Ascending aorta (tissue), 2 donors: ENCODE measurements around the gene NEUROD4. TPM values are rescaled to one million over a fixed set of nuclear protein-coding genes. Genes with fewer than 3 reads are reported as not detected.

Experiments
- DNase-seq, 2 donors: peaks; one replicate each; pipeline ENCODE4 v3.0.0-alpha.2; 2019; ENCODE audit warnings: low spot score in 2 of 2
- H3K27ac ChIP-seq, 2 donors: fragments of 200-600 bp; sonication (generic); one replicate each; pipeline ENCODE4 v1.5.1; 2016 to 2017; ENCODE audit warnings: mild to moderate bottlenecking in 1 of 2
- H3K27me3 ChIP-seq: fragments of 200-600 bp; sonication (generic); one replicate; pipeline ENCODE4 v1.5.1; 2017
- H3K36me3 ChIP-seq, 2 donors: fragments of 200-600 bp; sonication (generic); one replicate each; pipeline ENCODE4 v1.5.1; 2016
- H3K4me1 ChIP-seq, 2 donors: fragments of 200-600 bp; sonication (generic); one replicate each; pipeline ENCODE4 v1.5.1; 2016 to 2017; ENCODE audit warnings: mild to moderate bottlenecking in 1 of 2
- H3K4me3 ChIP-seq, 2 donors: fragments of 200-600 bp; sonication (generic); one replicate each; pipeline ENCODE4 v1.5.1; 2016 to 2017; ENCODE audit warnings: mild to moderate bottlenecking in 1 of 2
- H3K9me3 ChIP-seq, 2 donors: fragments of 200-600 bp; sonication (generic); one replicate each; pipeline ENCODE4 v1.5.1; 2016
- intact Hi-C: fragments of 100-400 bp; cut with DNase I; formaldehyde crosslinking; loops from one replicate; pipeline ENCODE4 v1.15.1; 2023
- total RNA-seq: library from RNA; depleted of rRNA; stranded (reverse); fragments of >200 nt; gene quantifications from one replicate; pipeline ENCODE4 v1.1.0, GENCODE V29; 2016
- TF ChIP-seq, protein P1 (sequence below), 3 experiments: fragments of 200-600 bp in 2 of 3; fragments of 450-650 bp in 1 of 3; sonication (generic) in 2 of 3; IDR thresholded peaks; one replicate each; pipeline ENCODE4 v1.5.1; 2016 to 2019; ENCODE audit warnings: antibody characterized with exemption in 3 of 3, mild to moderate bottlenecking in 1 of 3, moderate library complexity in 1 of 3

Gene NEUROD4
- total RNA-seq, 1 donor from 2014 or later = not detected

- TF ChIP-seq, protein P1, sequence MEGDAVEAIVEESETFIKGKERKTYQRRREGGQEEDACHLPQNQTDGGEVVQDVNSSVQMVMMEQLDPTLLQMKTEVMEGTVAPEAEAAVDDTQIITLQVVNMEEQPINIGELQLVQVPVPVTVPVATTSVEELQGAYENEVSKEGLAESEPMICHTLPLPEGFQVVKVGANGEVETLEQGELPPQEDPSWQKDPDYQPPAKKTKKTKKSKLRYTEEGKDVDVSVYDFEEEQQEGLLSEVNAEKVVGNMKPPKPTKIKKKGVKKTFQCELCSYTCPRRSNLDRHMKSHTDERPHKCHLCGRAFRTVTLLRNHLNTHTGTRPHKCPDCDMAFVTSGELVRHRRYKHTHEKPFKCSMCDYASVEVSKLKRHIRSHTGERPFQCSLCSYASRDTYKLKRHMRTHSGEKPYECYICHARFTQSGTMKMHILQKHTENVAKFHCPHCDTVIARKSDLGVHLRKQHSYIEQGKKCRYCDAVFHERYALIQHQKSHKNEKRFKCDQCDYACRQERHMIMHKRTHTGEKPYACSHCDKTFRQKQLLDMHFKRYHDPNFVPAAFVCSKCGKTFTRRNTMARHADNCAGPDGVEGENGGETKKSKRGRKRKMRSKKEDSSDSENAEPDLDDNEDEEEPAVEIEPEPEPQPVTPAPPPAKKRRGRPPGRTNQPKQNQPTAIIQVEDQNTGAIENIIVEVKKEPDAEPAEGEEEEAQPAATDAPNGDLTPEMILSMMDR (IDR thresholded peaks at IDR 0.05) = no peak
- intact Hi-C loops = no loop called here
Observed at GRCh38 chr12:54998958-54999510, 20.7 kb upstream of the NEUROD4 start.

DNA sequence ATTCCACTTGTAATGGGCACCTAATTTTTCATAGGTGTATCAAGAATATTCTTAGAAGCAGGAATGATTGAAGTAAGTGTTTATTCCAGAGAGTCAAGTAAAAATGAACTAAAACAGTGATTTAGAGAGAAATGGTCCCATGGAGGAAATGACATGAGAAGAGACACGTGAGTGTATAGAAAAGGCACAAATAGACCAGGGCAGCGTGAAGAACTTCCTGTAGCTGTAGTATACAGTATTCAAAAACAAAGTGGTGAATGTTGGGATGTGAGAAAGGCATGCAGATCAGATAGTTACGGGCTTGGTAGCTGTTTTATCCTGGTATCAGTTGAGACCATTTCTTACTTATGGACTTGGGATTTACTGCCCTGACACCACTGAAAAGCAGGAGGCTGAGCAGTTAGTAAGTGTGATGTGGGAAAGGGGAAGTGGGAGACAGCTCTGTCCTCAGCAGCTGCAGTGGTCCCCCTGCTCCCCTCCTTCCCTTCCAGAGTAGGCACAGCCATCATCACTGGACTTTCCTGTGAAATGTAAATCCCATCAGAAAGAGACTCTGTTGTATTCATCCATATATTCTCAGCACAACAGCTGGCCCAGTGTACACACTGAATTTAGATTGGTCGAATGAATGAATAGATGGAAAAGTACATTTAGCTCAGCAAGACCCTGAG, 18.4 kb upstream of the NEUROD4 start:
- intact Hi-C loops = no loop called here
- Histone ChIP-seq H3K9me3 (no peaks in the 10 kb centered on the region), H3K4me3 (no peak overlapping the region), H3K27ac (no peak overlapping the region), H3K36me3 (no peaks in the 10 kb centered on the region), H3K27me3 (no peaks in the 10 kb centered on the region), H3K4me1 (no peaks in the 10 kb centered on the region)
- no peak for DNase-seq
- TF ChIP-seq, protein P1 (IDR thresholded peaks at IDR 0.05) = no peak

More at GRCh38 chr12:54998958-54999510, 20.7 kb upstream of the NEUROD4 start:
- Histone ChIP-seq H3K36me3 (no peaks in the 10 kb centered on the region), H3K4me1 (no peaks in the 10 kb centered on the region), H3K27me3 (no peaks in the 10 kb centered on the region), H3K9me3 (no peaks in the 10 kb centered on the region), H3K27ac (no peak overlapping the region), H3K4me3 (no peak overlapping the region)
- no peak for DNase-seq

- H3K27ac ChIP-seq = no peak overlapping the region
- intact Hi-C loops = no loop called here
- H3K27me3 ChIP-seq = no peaks in the 10 kb centered on the region
- no peak for DNase-seq
- TF ChIP-seq, protein P1 (IDR thresholded peaks at IDR 0.05) = no peak
- no peaks in the 10 kb centered on the region for H3K36me3 ChIP-seq
- no peak overlapping the region for H3K4me3 ChIP-seq
- no peaks in the 10 kb centered on the region for H3K4me1 ChIP-seq
- no peaks in the 10 kb centered on the region for H3K9me3 ChIP-seq
Observed at GRCh38 chr12:55002355-55002754, 17.4 kb upstream of the NEUROD4 start.

DNA sequence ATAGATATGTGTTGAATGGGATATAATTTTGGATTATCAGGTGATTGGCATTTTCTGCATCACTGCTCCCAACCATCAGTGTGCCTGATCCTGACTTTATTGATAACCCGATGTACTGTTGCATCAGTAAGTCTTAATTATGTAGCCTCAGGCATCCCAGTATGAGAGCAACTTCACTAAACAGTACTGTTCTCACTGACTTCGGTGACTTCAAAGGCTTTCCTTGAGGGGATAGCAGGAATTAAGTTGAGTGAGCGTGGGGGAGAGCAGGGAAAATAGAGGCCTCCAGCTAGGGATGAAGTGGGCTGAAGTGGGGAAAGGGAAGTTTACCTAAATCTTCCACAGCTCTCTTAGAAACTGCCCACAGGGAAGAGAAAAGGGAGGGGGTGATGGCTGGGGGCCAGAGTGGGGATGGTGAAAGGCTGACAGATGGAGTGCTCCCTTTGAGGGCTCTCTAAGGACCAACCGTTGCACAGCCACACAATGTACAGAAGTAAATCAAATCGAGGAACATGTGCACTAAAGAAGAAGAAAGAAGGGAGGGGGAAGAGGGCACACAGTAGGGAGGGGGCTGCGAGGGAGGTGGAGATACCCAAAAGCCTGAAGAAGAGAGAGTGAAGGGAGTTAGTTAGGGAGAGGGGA, 10.7 kb upstream of the NEUROD4 start:
- Histone ChIP-seq H3K27ac (no peak overlapping the region), H3K36me3 (no peaks in the 10 kb centered on the region), H3K27me3 (no peaks in the 10 kb centered on the region), H3K4me3 (no peak overlapping the region), H3K4me1 (no peaks in the 10 kb centered on the region), H3K9me3 (no peaks in the 10 kb centered on the region)
- no peak for DNase-seq
- TF ChIP-seq, protein P1 (IDR thresholded peaks at IDR 0.05) = no peak
- intact Hi-C loops = no loop called here

DNA sequence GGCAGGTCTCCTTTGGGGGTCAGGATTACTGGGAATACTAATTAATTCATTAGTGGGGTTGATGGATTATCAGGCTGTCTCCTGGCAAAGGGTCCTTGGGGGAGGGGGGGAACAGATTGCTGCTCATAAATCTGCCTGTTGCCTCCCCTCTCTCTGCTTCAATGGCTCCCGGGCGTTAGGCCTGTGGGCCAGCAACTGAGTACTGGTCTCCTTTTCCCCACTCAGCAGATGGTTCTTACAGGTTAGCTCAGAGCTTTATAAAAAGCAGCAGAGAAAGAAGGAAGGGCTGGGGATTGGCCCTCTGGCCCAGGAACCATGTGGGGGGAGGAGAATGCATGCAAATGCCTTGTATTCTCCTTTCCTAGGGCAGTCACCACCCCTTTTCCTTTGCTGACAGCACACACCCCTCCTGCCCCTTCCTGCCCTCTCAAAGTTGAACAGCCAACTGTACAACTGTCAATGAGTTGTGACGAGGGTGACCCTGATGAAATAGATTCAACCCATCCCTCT, 2.3 kb upstream of the NEUROD4 start:
- TF ChIP-seq, protein P1 (IDR thresholded peaks at IDR 0.05) = no peak
- Histone ChIP-seq H3K27ac (no peak overlapping the region), H3K9me3 (no peaks in the 10 kb centered on the region), H3K4me3 (no peak overlapping the region), H3K4me1 (no peaks in the 10 kb centered on the region), H3K36me3 (no peaks in the 10 kb centered on the region), H3K27me3 (no peaks in the 10 kb centered on the region)
- no peak for DNase-seq
- intact Hi-C loops = no loop called here
